HG03442 (cell line): Measurements from ENCODE around the gene SLC66A1.
A peak's percentile ranks its signal among the peaks of the same experiment; 100 is the strongest.
"Not testable (repeated sequence)": the region's sequence is repeated elsewhere in the genome, so short reads cannot be mapped to it uniquely, and the experiment has no call there.

Experiments used
- ATAC-seq: cut with Tn5 transposase; IDR thresholded peaks from one replicate; pipeline ENCODE4 v1.9.1; 2021; ENCODE audit warnings: mild to moderate bottlenecking, moderate library complexity; ENCODE audit not compliant: unreplicated experiment

The SLC66A1 gene

DNA sequence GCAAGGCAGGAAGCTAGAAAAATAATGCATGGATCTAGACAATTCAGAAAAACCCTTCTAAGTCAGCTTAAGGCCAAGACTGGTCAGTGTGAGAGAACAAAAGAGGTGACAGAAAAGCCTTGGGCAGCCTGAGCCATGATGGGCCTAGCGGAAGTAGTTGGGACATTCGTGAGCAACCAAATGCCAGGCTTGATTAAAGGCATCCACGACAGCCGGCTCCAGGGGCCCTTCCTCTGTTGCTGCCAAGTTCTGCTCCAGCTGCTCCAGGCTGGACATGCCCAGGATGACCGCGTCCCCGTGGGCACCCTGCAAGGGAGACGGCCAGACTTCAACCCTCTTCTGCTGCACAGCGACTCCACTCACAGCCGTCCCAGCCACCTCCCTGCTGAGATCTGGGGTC is 8.0 kb upstream of the SLC66A1 start:
- ATAC-seq = not testable (repeated sequence)

DNA sequence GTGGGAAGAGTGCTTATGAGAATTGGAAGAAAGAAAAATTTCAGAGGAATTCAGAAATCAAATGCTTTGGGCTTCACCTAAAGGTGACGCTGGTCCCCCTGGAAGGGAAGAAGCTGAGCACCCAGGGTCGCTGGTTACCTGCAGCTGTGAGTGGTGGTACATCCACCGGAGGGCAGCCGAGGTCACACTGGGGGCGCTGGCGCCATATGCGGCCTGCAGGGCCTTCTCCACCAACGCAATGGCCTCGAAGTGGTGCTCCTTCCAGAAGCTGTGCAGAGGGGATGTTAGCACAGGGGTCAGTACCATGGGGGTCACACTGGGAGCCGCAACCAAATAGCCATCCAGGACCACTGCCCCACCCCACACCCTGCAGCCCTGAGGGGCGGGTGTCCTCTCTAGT is 6.2 kb upstream of the SLC66A1 start:
- ATAC-seq = no peak

DNA sequence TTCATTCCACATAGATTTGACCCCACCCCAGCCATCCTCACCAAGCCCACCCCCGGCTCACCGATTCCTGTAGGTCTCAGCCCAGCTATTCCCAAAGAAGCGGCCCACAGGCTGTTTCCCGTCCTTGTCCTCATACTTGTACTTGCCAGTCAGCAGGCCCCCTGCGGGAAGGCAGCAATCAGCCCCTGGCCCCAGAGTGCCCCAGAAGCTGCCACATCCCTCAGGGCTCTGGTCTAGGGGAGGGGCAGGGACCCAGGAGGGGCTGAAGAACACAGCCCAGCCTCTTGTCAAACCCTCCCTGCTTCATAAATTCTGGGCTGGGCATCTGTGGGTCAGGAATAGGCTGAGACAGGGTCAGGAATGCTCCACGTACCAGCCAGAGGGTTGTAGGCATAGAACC is 5.2 kb upstream of the SLC66A1 start:
- ATAC-seq = no peak

DNA sequence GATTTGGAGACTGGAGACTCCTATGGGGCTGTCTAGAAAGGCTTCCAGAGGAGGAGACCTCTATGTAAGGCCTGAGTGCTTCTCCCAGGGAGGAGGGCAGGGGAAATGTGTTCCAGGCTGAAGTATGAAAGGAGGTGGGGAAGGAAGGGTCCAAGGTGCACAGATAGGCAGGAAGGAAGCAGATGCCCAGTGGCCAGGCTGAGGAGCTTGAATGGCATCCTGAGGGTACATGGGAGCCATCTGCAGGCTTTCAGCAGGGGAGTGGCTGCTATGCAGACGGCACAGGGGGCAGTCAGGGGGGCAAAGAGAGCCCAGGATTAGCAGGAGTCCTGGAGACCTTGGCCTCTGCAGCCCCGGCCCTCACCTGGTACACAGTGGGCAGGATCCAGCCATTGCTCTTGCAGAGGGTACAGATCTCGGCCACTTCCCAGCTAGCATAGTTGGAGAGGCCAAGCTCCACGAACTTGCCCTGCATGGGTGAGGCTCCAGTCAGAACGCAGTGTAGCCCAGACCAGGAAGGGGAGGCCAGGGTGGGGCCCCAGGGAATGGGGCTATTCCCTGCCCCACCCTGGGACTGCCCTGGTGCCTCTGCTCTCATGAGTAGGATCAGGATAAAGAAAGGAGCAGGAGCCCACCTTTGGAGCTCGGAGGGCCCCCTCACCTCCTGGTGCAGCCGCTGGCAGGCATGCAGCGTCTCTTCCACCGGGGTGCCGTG is 4.2 kb upstream of the SLC66A1 start:
- no peak for ATAC-seq

GRCh38 chr1:19308509-19308907 is 3.6 kb upstream of the SLC66A1 start:
- no peak for ATAC-seq

- ATAC-seq = no peak
These were observed 2.9 kb upstream of the SLC66A1 start for GRCh38 chr1:19309123-19309813.

DNA sequence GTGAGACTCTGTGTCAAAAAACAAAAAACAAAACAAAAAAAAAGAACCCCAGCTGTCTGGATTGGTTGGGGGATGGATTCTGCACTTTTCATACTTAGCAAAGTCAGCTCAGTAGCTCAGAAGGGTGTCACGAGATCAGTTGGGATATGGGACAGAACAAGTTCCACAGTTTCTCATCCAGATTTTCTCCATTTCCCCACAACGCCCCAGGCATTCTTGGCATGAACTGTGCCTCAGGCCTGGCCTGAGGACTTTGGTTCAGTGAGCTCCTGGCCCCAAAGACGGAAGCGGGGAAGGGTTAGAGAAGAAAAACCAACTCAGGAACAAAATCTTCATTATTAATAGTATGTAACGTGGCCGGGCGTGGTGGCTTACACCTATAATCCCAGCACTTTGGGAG is 2.1 kb upstream of the SLC66A1 start:
- ATAC-seq = no peak

GRCh38 chr1:19310720-19311502 is 1.2 kb upstream of the SLC66A1 start:
- ATAC-seq = no peak

- no peak for ATAC-seq
These were observed 609 bp upstream of the SLC66A1 start for GRCh38 chr1:19311503-19311930.

- peak; percentile 9 for ATAC-seq
These were observed 883 bp downstream of the SLC66A1 start for GRCh38 chr1:19312782-19313635.

GRCh38 chr1:19313636-19313959 is 1.5 kb downstream of the SLC66A1 start:
- no peak for ATAC-seq

GRCh38 chr1:19313961-19314882 is 2.1 kb downstream of the SLC66A1 start:
- ATAC-seq = no peak

DNA sequence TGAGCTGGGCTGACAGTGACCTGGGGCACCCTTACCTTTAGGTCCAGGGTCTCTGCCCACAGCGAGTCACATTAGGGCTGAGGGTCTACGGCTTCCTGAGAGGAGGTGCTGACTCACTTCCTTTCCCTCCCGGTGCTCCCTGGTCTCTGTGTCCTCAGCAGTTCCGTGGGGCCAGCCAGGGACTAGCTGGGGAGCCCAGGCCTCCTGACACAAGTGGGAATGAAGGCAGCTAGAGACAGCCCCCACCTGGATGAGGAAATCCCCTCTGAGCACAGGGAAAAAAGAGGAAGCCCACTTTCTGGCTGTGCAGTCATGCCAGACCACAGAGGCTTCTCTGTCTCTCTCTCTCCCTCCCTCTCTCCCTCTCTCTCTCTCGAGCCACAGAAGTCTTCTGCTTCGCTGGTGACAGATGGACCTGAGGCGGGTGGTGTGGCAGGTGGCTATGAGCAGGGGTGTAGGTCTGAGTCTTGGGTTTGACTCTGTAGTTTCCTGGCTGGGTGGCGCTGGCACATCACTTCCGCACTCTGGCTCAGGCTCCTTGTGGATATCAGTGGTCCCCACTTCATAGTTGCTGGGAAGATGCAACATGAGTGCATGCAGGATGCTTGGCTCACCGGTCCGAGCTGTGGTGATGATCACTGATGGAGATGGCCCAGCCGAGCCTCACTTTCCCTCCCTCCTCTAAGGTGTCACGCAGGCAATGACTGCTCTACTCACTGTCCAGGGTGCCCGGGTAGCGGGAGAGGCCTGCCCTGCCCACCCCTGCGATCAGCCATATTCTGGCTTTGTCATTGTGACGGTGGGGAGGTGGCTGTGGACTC is 3.5 kb downstream of the SLC66A1 start:
- no peak for ATAC-seq

DNA sequence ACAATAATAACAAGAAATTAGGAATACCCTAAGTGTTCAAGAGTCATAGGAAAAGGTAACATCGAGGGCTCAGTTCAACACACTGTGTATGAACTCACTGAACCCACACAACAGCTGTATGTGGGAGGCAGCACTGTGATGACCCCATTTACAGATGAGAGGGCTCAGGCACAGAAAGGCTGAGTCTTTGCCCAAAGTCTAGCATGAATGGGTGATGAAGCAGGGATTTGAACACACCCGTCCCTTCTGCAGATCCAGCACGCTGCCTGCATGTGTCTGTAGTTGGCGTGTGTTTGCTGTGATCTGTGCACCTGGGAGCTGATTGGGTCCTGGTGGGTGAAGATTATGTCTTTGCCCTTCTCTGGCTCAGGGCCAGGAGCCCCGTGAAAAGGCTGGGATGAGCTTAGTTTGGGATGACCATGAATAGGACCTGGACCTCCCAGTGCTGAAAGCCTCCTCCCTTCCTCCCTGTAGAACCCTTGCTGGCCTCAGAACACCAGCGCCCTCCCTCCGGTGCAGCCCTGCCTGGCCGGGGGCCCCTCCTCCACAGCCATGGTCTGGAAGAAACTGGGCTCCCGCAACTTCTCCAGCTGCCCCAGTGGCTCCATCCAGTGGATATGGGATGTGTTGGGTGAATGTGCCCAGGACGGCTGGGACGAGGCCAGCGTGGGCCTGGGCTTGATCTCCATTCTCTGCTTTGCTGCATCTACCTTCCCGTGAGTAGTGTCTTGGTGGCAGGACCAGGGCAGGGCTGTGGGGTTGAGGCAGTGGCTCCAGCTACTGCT is 5.2 kb downstream of the SLC66A1 start:
- no peak for ATAC-seq

GRCh38 chr1:19319196-19319595 is 7.1 kb downstream of the SLC66A1 start:
- no peak for ATAC-seq

DNA sequence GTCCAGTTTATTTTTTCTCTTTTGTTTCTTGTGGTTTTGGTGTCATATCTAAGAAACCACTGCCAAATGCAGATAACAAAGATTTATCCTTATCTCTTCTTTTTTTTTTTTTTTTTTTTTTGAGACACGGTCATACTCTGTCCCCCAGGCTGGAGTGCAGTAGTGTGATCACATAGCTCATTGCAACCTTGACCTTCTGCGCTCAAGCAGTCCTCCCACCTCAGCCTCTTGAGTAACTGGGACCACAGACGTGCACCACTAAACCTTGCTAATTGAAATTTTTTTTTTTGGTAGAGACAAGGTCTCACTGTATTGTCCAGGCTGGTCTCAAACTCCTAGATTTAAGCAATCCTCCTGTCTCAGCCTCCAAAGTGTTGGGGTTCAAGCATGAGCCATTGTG is 8.9 kb downstream of the SLC66A1 start:
- ATAC-seq = no peak

DNA sequence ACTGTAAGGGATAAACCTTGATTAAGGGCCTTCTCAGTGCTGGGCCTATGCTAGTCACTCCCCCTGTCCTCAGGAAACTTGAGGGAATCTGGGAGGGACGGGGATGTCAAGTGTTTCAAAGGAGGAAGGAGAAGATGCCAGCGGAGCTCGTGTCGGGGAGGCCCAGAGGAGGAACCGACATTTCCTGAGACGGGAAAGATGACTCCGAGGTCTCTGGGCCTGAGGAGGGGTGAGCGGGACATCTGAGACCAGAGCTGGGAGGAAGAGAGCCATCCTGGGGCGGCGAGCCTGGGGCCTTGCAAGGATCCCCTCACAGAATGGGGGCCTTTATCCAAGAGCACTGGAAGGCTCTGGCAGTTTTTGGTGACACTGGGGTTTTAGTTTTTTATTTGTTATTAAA is 10.4 kb downstream of the SLC66A1 start:
- ATAC-seq = no peak

DNA sequence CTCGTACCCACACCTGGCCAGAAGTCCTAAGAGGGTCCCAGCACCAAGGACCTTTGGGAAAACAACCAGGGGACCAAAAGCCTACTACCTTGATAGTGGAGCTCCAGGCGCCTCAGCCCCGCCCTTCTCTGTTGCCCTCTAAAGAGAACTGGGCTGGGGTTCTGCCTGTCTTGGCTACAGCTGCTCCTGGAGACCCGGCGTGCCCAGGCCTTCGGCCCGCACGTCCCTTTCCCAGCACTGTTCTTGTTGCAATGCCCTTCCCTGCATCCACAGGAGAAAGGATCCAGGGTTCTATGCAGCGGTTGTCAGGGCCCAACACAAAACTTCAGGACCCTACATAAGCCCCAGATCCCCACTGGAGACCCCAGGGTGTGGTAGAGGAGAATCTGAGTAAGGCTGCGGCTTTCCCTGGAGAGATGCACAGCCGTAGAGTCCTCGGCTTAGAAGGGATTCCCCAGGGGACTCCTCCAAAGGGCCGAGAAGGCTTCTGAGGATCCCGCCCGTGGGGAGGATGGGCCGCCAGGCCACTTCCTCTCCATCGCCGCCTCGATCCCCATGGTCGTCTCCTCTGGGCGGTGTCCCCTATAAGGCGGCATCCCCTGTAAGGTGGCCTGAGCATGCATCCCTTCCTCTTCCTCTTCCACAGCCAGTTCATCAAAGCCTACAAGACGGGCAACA is 12.0 kb downstream of the SLC66A1 start:
- ATAC-seq = no peak
